Measurements from ENCODE around the gene DNMBP. TPM values are rescaled to one million over a fixed set of nuclear protein-coding genes. Genes with fewer than 3 reads are reported as not detected.

DNMBP gene
- total and polyA plus RNA-seq, 2 of the 8 experiments (the other 6 are each of a cell fraction or from before 2014, with no cell fraction given) = 19.1 to 26.4 TPM

- no peak overlapping the region for H2AK5ac ChIP-seq (ENCODE audit: low read depth, low read length)
- no peak overlapping the region for H3K27ac ChIP-seq (ENCODE audit: low read depth, low read length)
- no peak overlapping the region for H3K23ac ChIP-seq (ENCODE audit: insufficient read length)
- H2BK5ac ChIP-seq (ENCODE audit: low read depth, low read length) = no peak overlapping the region
- no peaks in the 10 kb centered on the region for H3K36me3 ChIP-seq (ENCODE audit: control insufficient read depth in 2 of 4, insufficient read depth in 4 of 4, low read length in 3 of 4)
- 88% methylated on average over 5 of the region's 5 CpGs; no CpG with 5 or more reads in 1 of the 2 experiments for WGBS, 2 experiments (ENCODE audit: extremely low coverage in 1 of 2, insufficient coverage in 1 of 2, insufficient read length in 1 of 2, insufficient replicate concordance in 2 of 2, low coverage in 1 of 2, low lambda C conversion rate in 2 of 2, missing lambda C conversion rate in 1 of 2)
- POLR2A ChIA-PET (ENCODE audit: partially characterized antibody) = interaction anchor here (1.0 kb wide), 1 partner anchor 112 kb away, joined by 3 read pairs; no protein-coding TSS in a partner anchor
- no peaks in the 10 kb centered on the region for H3K23me2 ChIP-seq (ENCODE audit: low read depth, low read length)
- no peak overlapping the region for H3K56ac ChIP-seq (replicated peaks; ENCODE audit: insufficient read length, low read depth, low read length)
- H4K5ac ChIP-seq (ENCODE audit: insufficient read length, low read depth, low read length) = no peak overlapping the region
- no peak overlapping the region for H4K91ac ChIP-seq (replicated peaks; ENCODE audit: insufficient read length, low read length)
- FAIRE-seq = no peak
- no peak for DNase-seq (ENCODE audit: low read depth in 1 of 2, low spot score in 2 of 2)
- no peaks in the 10 kb centered on the region for H3K27me3 ChIP-seq (replicated peaks in 1 of 4; ENCODE audit: control insufficient read depth in 3 of 4, extremely low read depth in 1 of 4, insufficient read depth in 3 of 4, low read length in 3 of 4)
- no peak overlapping the region for H3K9ac ChIP-seq (replicated peaks in 1 of 4; ENCODE audit: extremely low read depth in 1 of 4, low read depth in 3 of 4, low read length in 3 of 4)
- no peak overlapping the region for H2AFZ ChIP-seq (ENCODE audit: low read length)
- no peak overlapping the region for H3K14ac ChIP-seq (ENCODE audit: insufficient read length)
- H2BK12ac ChIP-seq (ENCODE audit: low read depth, low read length) = no peak overlapping the region
- no peak overlapping the region for H2BK15ac ChIP-seq (ENCODE audit: low read length)
- no peak overlapping the region for H4K8ac ChIP-seq (ENCODE audit: extremely low read depth, insufficient read depth, low read length)
- H3K4me2 ChIP-seq (ENCODE audit: insufficient read depth in 1 of 2, low read depth in 2 of 2, low read length in 2 of 2) = no peak overlapping the region
- TF ChIP-seq PHF8 (conservative IDR thresholded peaks at IDR 0.05; ENCODE audit: low read depth, low read length) (no peak), ASH2L (IDR thresholded peaks at IDR 0.05; ENCODE audit: low read length) (no peak), JUN (IDR thresholded peaks at IDR 0.05; ENCODE audit: low read depth, low read length) (no peak), BACH1 (IDR thresholded peaks at IDR 0.05; ENCODE audit: low read length) (no peak), SAP30 (IDR thresholded peaks at IDR 0.05; ENCODE audit: insufficient read depth, insufficient replicate concordance, low read length) (no peak), RNF2 (IDR thresholded peaks at IDR 0.05; ENCODE audit: borderline replicate concordance, low read depth, low read length, missing control alignments, poor library complexity, severe bottlenecking) (no peak), GTF2F1 (IDR thresholded peaks at IDR 0.05; ENCODE audit: borderline replicate concordance, low read depth, low read length) (no peak), EZH2 (IDR thresholded peaks at IDR 0.05; ENCODE audit: low read depth, low read length, severe bottlenecking) (no peak), SP4 (IDR thresholded peaks at IDR 0.05; ENCODE audit: low read length) (no peak), SP2 (IDR thresholded peaks at IDR 0.05; ENCODE audit: low read length) (no peak), MAFK (IDR thresholded peaks at IDR 0.05; ENCODE audit: low read depth, low read length) (no peak), KDM5A (IDR thresholded peaks at IDR 0.05; ENCODE audit: low read length) (no peak)
- H2BK120ac ChIP-seq (replicated peaks; ENCODE audit: low read depth, low read length) = no peak overlapping the region
- H3K4ac ChIP-seq (replicated peaks; ENCODE audit: insufficient read length, low read depth, low read length) = no peak overlapping the region
- H3K18ac ChIP-seq (ENCODE audit: extremely low read depth, low read length) = no peak overlapping the region
- no peaks in the 10 kb centered on the region for H3K79me1 ChIP-seq (ENCODE audit: low read depth, low read length)
- no peaks in the 10 kb centered on the region for H3K79me2 ChIP-seq (ENCODE audit: control insufficient read depth in 1 of 2, insufficient read depth in 2 of 2, low read length in 2 of 2)
- H3K4me1 ChIP-seq (replicated peaks in 1 of 4; ENCODE audit: control insufficient read depth in 3 of 4, insufficient read depth in 4 of 4, low read length in 3 of 4) = peaks cover 0 to under 1% (median 0%) of the 10 kb centered on the region in 4 experiments; a peak in 2 of 7 replicates
- CTCF ChIA-PET (ENCODE audit: partially characterized antibody) = interaction anchor here (0.6 to 6.0 kb wide), 5 partner anchors 17 to 233 kb away, joined by 3 to 37 read pairs (median 4); partner anchors contain the start of gene DNMBP
- peaks cover 13 to 14% of the 10 kb centered on the region in 2 experiments for H3K9me3 ChIP-seq (ENCODE audit: insufficient read depth in 2 of 2, low read depth in 1 of 2, low read length in 1 of 2)
- no peak overlapping the region for H3K4me3 ChIP-seq (ENCODE audit: extremely low read depth in 1 of 4, insufficient read depth in 2 of 4, low read depth in 3 of 4, low read length in 4 of 4)
- H4K20me1 ChIP-seq (replicated peaks in 1 of 2; ENCODE audit: control insufficient read depth in 1 of 2, insufficient read depth in 2 of 2, low read length in 2 of 2) = no peaks in the 10 kb centered on the region
- no peak overlapping the region for H2BK20ac ChIP-seq (ENCODE audit: low read length)
These were observed 15.8 kb upstream of the DNMBP start for GRCh38 chr10:100025576-100025975.

Data from H1 (cell line).